ENCODE measurements around the gene ARRDC4. TPM values are rescaled to one million over a fixed set of nuclear protein-coding genes. Genes with fewer than 3 reads are reported as not detected.

The ARRDC4 gene
- total and polyA plus RNA-seq, 9 of the 15 experiments (the other 6 are each of a cell fraction or from before 2014, with no cell fraction given) = 4.3 to 16.1 (median 14.4) TPM

DNA sequence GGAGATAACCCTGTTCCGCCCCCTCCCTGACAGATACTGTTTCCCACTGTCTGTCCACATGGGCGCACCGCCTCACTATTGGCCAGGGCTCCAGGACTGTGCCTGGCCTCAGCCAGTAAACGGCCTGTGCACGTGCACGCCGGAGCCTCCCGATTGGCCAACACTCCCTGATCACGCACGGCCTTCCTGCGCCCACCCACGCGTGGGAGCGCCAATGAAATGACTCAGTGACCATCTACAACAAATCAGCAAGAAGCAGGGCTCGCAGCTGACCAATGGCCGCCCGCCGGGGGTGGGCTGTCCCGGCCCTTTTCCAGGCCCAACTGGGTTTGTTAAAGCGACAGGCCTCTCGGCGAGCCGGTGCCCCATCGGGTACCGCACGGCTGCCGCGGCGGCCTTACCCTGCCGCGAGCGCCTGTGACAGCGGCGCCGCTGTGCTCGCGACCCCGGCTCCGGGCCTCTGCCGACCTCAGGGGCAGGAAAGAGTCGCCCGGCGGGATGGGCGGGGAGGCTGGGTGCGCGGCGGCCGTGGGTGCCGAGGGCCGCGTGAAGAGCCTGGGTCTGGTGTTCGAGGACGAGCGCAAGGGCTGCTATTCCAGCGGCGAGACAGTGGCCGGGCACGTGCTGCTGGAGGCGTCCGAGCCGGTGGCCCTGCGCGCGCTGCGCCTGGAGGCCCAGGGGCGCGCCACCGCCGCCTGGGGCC lies at the start of gene ARRDC4 (continued):
- TF ChIP-seq ZNF174 (CRISPR knock-in tag; IDR thresholded peaks at IDR 0.05) (no peak), DIDO1 (tag; IDR thresholded peaks at IDR 0.05; ENCODE audit: low read depth) (no peak), POLR2H (tag; IDR thresholded peaks at IDR 0.05; ENCODE audit: low read depth) (no peak), ZNF184 (CRISPR knock-in tag; IDR thresholded peaks at IDR 0.05) (no peak), ZNF431 (CRISPR knock-in tag; IDR thresholded peaks at IDR 0.05) (no peak), ZNF165 (CRISPR knock-in tag; IDR thresholded peaks at IDR 0.05; ENCODE audit: borderline replicate concordance) (no peak), ZNF316 (IDR thresholded peaks at IDR 0.05) (no peak), NCOA1 (IDR thresholded peaks at IDR 0.05; ENCODE audit: low read depth) (peak; percentile 68; the same call in 1 of the 2 replicates), RB1 (IDR thresholded peaks at IDR 0.05; ENCODE audit: low read depth) (no peak), LARP7 (IDR thresholded peaks at IDR 0.05) (no peak), SIRT6 (IDR thresholded peaks at IDR 0.05; ENCODE audit: low read depth, low read length) (no peak), ZNF699 (CRISPR knock-in tag; IDR thresholded peaks at IDR 0.05; ENCODE audit: insufficient replicate concordance) (no peak), ZNF197 (CRISPR knock-in tag; IDR thresholded peaks at IDR 0.05; ENCODE audit: low read depth) (no peak), ESRRB (CRISPR knock-in tag; IDR thresholded peaks at IDR 0.05; ENCODE audit: borderline replicate concordance) (no peak)
- TF ChIP-seq, protein P1, sequence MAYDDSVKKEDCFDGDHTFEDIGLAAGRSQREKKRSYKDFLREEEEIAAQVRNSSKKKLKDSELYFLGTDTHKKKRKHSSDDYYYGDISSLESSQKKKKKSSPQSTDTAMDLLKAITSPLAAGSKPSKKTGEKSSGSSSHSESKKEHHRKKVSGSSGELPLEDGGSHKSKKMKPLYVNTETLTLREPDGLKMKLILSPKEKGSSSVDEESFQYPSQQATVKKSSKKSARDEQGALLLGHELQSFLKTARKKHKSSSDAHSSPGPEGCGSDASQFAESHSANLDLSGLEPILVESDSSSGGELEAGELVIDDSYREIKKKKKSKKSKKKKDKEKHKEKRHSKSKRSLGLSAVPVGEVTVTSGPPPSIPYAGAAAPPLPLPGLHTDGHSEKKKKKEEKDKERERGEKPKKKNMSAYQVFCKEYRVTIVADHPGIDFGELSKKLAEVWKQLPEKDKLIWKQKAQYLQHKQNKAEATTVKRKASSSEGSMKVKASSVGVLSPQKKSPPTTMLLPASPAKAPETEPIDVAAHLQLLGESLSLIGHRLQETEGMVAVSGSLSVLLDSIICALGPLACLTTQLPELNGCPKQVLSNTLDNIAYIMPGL (CRISPR knock-in tag; IDR thresholded peaks at IDR 0.05) = no peak
- TF ChIP-seq, protein P2, sequence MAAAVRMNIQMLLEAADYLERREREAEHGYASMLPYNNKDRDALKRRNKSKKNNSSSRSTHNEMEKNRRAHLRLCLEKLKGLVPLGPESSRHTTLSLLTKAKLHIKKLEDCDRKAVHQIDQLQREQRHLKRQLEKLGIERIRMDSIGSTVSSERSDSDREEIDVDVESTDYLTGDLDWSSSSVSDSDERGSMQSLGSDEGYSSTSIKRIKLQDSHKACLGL (CRISPR knock-in tag; IDR thresholded peaks at IDR 0.05; ENCODE audit: borderline replicate concordance, poor library complexity, severe bottlenecking) = no peak
- TF ChIP-seq, protein P3, sequence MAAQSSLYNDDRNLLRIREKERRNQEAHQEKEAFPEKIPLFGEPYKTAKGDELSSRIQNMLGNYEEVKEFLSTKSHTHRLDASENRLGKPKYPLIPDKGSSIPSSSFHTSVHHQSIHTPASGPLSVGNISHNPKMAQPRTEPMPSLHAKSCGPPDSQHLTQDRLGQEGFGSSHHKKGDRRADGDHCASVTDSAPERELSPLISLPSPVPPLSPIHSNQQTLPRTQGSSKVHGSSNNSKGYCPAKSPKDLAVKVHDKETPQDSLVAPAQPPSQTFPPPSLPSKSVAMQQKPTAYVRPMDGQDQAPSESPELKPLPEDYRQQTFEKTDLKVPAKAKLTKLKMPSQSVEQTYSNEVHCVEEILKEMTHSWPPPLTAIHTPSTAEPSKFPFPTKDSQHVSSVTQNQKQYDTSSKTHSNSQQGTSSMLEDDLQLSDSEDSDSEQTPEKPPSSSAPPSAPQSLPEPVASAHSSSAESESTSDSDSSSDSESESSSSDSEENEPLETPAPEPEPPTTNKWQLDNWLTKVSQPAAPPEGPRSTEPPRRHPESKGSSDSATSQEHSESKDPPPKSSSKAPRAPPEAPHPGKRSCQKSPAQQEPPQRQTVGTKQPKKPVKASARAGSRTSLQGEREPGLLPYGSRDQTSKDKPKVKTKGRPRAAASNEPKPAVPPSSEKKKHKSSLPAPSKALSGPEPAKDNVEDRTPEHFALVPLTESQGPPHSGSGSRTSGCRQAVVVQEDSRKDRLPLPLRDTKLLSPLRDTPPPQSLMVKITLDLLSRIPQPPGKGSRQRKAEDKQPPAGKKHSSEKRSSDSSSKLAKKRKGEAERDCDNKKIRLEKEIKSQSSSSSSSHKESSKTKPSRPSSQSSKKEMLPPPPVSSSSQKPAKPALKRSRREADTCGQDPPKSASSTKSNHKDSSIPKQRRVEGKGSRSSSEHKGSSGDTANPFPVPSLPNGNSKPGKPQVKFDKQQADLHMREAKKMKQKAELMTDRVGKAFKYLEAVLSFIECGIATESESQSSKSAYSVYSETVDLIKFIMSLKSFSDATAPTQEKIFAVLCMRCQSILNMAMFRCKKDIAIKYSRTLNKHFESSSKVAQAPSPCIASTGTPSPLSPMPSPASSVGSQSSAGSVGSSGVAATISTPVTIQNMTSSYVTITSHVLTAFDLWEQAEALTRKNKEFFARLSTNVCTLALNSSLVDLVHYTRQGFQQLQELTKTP (IDR thresholded peaks at IDR 0.05; ENCODE audit: low read depth in 1 of 2, partially characterized antibody in 2 of 2) = no peak
- TF ChIP-seq, protein P4, sequence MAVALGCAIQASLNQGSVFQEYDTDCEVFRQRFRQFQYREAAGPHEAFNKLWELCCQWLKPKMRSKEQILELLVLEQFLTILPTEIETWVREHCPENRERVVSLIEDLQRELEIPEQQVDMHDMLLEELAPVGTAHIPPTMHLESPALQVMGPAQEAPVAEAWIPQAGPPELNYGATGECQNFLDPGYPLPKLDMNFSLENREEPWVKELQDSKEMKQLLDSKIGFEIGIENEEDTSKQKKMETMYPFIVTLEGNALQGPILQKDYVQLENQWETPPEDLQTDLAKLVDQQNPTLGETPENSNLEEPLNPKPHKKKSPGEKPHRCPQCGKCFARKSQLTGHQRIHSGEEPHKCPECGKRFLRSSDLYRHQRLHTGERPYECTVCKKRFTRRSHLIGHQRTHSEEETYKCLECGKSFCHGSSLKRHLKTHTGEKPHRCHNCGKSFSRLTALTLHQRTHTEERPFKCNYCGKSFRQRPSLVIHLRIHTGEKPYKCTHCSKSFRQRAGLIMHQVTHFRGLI (CRISPR knock-in tag; IDR thresholded peaks at IDR 0.05) = no peak
- TF ChIP-seq, protein P5, sequence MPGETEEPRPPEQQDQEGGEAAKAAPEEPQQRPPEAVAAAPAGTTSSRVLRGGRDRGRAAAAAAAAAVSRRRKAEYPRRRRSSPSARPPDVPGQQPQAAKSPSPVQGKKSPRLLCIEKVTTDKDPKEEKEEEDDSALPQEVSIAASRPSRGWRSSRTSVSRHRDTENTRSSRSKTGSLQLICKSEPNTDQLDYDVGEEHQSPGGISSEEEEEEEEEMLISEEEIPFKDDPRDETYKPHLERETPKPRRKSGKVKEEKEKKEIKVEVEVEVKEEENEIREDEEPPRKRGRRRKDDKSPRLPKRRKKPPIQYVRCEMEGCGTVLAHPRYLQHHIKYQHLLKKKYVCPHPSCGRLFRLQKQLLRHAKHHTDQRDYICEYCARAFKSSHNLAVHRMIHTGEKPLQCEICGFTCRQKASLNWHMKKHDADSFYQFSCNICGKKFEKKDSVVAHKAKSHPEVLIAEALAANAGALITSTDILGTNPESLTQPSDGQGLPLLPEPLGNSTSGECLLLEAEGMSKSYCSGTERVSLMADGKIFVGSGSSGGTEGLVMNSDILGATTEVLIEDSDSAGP (CRISPR knock-in tag; IDR thresholded peaks at IDR 0.05) = peak; percentile 95
